ENCODE results near the gene ZXDA.

The ZXDA gene

DNA sequence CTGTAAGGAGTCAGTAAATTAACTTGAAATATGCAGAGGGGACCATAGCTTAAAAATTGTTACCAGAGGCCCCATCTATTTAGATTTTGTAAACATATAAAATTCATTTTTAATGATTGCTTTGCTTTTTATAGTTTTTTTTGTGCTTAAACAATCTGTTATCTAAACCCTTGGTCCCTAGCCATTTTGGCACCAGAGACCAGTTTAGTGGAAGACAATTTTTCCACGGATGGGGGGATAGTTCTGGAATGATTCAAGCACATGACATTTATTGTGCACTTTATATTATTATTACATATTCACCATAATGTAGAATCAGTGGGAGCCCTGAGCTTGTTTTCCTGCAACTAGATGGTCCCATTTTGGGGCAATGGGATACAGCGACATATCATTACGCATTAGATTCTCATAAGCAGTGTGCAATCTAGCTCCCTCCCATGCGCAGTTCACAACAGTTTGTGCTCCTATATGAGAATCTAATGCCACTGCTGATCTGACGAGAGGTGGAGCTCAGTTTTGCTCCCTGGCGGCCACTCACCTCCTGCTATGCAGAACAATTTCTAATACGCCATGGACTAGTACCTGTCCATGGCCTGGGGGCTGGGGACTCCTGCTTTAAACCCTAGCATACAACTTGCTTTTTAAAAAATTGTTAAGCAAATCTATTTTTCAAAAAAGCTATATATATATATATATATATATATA, 5.9 kb downstream of the ZXDA start:
- in situ Hi-C loops (cut with MboI; ENCODE audit: low sequenced_read_pairs, unreplicated experiment): loop anchor here (25.0 kb wide), 2 partner anchors 317 to 1117 kb away; partner anchors contain the start of gene ZXDB
- no peak for DNase-seq (ENCODE audit: low spot score)
- TF ChIP-seq CTCF (IDR thresholded peaks at IDR 0.05; ENCODE audit: borderline replicate concordance, control extremely low read depth, extremely low read depth, insufficient read depth, missing control alignments): no peak

GRCh38 chrX:57902633-57903032, 7.6 kb downstream of the ZXDA start:
- in situ Hi-C loops (cut with MboI; ENCODE audit: low sequenced_read_pairs, unreplicated experiment): loop anchor here (25.0 kb wide), 2 partner anchors 315 to 1115 kb away; partner anchors contain the start of gene ZXDB
- no peak for DNase-seq (ENCODE audit: low spot score)
- no peak for TF ChIP-seq CTCF (IDR thresholded peaks at IDR 0.05; ENCODE audit: borderline replicate concordance, control extremely low read depth, extremely low read depth, insufficient read depth, missing control alignments)

DNA sequence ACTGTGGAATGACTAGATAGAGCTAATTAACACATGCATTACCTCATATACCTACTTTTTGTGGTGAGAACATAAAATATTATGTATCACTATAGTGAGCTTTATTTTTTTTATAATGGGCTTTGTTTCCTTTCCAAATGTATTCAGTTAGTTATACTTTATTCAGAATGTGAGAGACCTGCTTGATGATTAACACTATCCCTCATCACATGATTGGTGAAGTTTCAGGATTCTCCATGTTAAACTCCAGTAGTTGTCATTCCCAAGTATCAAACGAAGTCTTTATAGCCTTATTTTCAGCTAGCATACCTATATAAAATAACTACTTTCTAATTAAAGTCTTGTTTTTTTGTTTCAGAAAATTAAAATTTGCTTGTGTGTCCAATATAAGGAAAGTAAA, 8.8 kb downstream of the ZXDA start:
- DNase-seq (ENCODE audit: low spot score): no peak
- in situ Hi-C loops (cut with MboI; ENCODE audit: low sequenced_read_pairs, unreplicated experiment): loop anchor here (25.0 kb wide), 2 partner anchors 314 to 1114 kb away; partner anchors contain the start of gene ZXDB
- TF ChIP-seq CTCF (IDR thresholded peaks at IDR 0.05; ENCODE audit: borderline replicate concordance, control extremely low read depth, extremely low read depth, insufficient read depth, missing control alignments): no peak

GRCh38 chrX:57900975-57901374, 9.3 kb downstream of the ZXDA start:
- no peak for TF ChIP-seq CTCF (IDR thresholded peaks at IDR 0.05; ENCODE audit: borderline replicate concordance, control extremely low read depth, extremely low read depth, insufficient read depth, missing control alignments)
- DNase-seq (ENCODE audit: low spot score): no peak
- in situ Hi-C loops (cut with MboI; ENCODE audit: low sequenced_read_pairs, unreplicated experiment): loop anchor here (25.0 kb wide), 2 partner anchors 314 to 1114 kb away; partner anchors contain the start of gene ZXDB

DNA sequence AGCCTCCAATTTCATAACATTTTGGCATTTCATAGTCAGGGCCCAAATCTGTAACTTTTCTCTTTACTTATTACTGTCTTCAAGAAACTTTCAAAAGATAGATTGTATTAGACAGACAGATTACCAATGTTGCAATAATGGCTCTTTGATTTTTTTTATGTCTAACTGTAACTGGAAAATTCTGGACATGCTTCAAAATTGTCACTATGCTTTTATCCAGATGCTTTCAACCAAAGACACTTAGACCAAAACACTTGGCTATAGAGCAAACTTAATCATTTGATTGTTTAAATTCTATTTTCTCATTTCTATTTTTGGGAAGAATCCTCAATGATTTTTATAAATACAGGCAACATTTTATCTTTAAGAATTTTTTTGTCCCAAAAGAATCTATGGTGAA, 10.4 kb downstream of the ZXDA start:
- in situ Hi-C loops (cut with MboI; ENCODE audit: low sequenced_read_pairs, unreplicated experiment): loop anchor here (25.0 kb wide), 2 partner anchors 313 to 1113 kb away; partner anchors contain the start of gene ZXDB
- no peak for TF ChIP-seq CTCF (IDR thresholded peaks at IDR 0.05; ENCODE audit: borderline replicate concordance, control extremely low read depth, extremely low read depth, insufficient read depth, missing control alignments)
- DNase-seq (ENCODE audit: low spot score): no peak

DNA sequence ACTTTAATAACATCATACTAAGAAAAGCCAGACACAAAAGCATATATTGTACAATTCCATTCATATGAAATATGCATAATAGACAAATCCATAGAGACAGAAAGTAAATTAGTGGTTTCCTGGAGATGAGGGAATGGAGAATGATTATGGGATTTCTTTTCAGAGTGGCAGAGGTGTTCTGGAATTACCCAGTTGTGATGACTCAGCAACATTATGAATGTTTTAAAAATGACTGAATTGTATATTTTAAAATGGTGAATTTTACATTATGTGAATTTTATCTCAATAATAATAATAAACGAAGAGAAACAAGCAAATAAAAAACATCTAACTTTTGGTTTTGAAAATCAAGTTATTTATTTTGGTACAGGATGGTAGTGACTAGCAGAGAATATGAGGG, 11.2 kb downstream of the ZXDA start:
- TF ChIP-seq CTCF (IDR thresholded peaks at IDR 0.05; ENCODE audit: borderline replicate concordance, control extremely low read depth, extremely low read depth, insufficient read depth, missing control alignments): no peak
- no peak for DNase-seq (ENCODE audit: low spot score)
- in situ Hi-C loops (cut with MboI; ENCODE audit: low sequenced_read_pairs, unreplicated experiment): no loop called here

Data from GM13976 (cell line).